DOHH2 (cell line): ENCODE results near the gene PALLD.

ENCODE experiments used
- EZH2phosphoT487 ChIP-seq: fragments of 200-600 bp; sonication (generic); IDR thresholded peaks from 2 replicates; pipeline ENCODE4 v1.6.1; 2017; ENCODE audit warnings: borderline replicate concordance, mild to moderate bottlenecking, antibody characterized with exemption, low read length, moderate library complexity, mixed read lengths
- TF ChIP-seq, protein P1 (sequence below): fragments of 200-600 bp; sonication (generic); IDR thresholded peaks from one replicate; pipeline ENCODE4 v1.5.1; 2014; ENCODE audit warnings: antibody characterized with exemption, mild to moderate bottlenecking, low read depth, low read length; ENCODE audit not compliant: poor library complexity, severe bottlenecking

DNA sequence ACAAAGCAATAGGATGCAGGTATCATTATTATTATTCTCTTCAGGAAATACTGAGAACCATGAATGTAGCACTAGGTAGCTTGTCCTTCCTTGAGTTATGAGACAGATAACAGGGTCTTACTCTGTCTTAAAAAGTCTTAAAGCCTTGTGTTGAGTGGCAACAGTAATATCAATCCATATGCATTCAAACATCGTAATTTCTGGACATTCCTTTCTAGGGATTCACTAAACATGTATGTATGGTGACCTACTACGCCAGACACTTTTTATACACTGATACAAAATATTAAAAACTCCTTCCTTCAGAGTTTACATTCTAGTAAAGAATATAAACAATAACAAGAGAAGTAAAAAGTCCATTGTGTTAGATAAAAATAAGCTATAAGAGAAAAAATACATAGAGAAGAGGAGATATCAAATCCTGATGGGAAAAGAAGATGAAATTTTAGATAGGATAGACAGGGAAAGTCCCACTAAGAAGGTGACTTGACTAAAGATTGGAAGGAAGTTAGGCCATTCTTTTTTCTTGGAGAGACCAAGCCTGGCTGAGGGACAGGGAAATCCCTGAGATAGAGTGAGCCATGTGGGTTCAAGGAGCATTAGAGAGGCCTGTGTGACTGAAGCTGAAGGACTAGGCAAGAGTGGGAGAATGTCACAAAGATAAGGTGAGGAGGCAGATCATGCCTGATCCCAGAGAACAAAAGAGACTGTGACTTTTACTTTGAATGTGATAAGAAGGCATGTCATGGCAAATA is 11.5 kb upstream of the PALLD start:
- TF ChIP-seq, protein P1, sequence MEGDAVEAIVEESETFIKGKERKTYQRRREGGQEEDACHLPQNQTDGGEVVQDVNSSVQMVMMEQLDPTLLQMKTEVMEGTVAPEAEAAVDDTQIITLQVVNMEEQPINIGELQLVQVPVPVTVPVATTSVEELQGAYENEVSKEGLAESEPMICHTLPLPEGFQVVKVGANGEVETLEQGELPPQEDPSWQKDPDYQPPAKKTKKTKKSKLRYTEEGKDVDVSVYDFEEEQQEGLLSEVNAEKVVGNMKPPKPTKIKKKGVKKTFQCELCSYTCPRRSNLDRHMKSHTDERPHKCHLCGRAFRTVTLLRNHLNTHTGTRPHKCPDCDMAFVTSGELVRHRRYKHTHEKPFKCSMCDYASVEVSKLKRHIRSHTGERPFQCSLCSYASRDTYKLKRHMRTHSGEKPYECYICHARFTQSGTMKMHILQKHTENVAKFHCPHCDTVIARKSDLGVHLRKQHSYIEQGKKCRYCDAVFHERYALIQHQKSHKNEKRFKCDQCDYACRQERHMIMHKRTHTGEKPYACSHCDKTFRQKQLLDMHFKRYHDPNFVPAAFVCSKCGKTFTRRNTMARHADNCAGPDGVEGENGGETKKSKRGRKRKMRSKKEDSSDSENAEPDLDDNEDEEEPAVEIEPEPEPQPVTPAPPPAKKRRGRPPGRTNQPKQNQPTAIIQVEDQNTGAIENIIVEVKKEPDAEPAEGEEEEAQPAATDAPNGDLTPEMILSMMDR = no peak
- TF ChIP-seq EZH2phosphoT487 = no peak
